IPS-15b (cell line): ENCODE data around the gene EYS.

Experiments
- H3K27me3 ChIP-seq: one replicate; pipeline ENCODE4 v1.6.1; 2013; ENCODE audit warnings: low read length; ENCODE audit not compliant: control insufficient read depth, insufficient read depth
- H3K36me3 ChIP-seq: one replicate; pipeline ENCODE4 v1.6.1; 2013; ENCODE audit warnings: low read length; ENCODE audit not compliant: control insufficient read depth, insufficient read depth
- H3K4me1 ChIP-seq: one replicate; pipeline ENCODE4 v1.6.1; 2013; ENCODE audit warnings: mild to moderate bottlenecking, low read length; ENCODE audit not compliant: control insufficient read depth, insufficient read depth
- H3K4me3 ChIP-seq: one replicate; pipeline ENCODE4 v1.5.1; 2013; ENCODE audit warnings: low read depth, low read length
- H3K9ac ChIP-seq: one replicate; pipeline ENCODE4 v1.6.1; 2013; ENCODE audit warnings: low read depth, mild to moderate bottlenecking, low read length
- H3K9me3 ChIP-seq: one replicate; pipeline ENCODE4 v1.6.1; 2013; ENCODE audit warnings: mild to moderate bottlenecking, low read length; ENCODE audit not compliant: control insufficient read depth, insufficient read depth

Gene EYS

DNA sequence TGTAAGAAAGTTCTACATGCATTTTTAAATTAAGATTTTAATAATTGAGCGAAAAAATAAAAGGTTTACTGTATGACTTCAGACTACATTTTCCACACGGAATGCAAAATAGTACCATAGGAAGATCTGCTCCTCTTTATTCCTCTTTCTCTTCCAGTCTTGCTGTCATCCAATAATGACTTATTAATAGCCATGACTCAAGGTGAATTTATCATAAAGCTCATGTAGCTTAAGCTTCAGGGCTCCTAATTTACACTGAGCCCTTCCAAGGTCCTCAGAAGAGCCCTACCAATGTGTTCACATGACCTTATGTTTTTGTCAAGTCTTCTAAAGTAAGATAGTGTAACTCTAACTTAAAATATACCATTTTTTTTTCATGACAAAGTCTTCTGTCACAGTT lies 1561.4 kb downstream of the EYS start:
- no peaks in the 10 kb centered on the region for H3K4me1 ChIP-seq

GRCh38 chr6:64143101-64143500 lies 1563.9 kb downstream of the EYS start:
- H3K9me3 ChIP-seq, result no peaks in the 10 kb centered on the region
- no peaks in the 10 kb centered on the region for H3K27me3 ChIP-seq
- H3K4me3 ChIP-seq, result no peak overlapping the region
- H3K9ac ChIP-seq, result no peak overlapping the region
- no peaks in the 10 kb centered on the region for H3K4me1 ChIP-seq
- H3K36me3 ChIP-seq, result no peaks in the 10 kb centered on the region

More for the DNA sequence above, 1561.4 kb downstream of the EYS start:
- Histone ChIP-seq H3K4me3 (no peak overlapping the region), H3K9me3 (no peaks in the 10 kb centered on the region), H3K36me3 (no peaks in the 10 kb centered on the region), H3K9ac (no peak overlapping the region), H3K27me3 (no peaks in the 10 kb centered on the region)

DNA sequence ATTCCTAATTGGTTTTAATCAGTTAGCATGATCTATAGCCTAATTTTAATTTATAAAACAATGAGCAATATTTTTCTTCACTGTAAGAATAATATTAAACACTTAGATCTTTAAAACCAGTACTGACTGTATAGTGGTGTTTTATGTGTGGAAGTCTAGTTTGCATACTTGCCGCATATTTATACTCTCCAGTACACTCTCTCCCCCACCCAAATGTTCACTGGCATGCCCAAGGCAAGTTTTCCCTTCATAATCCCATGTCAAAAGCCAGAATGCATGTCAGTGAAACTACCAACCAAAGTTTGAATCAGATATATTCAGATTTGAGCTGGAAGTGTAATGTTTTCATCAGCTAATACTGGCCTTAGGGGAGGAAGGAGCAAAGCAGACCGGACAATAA lies 1565.3 kb downstream of the EYS start:
- Histone ChIP-seq H3K9ac (no peak overlapping the region), H3K4me3 (no peak overlapping the region), H3K36me3 (no peaks in the 10 kb centered on the region), H3K27me3 (no peaks in the 10 kb centered on the region), H3K4me1 (no peaks in the 10 kb centered on the region), H3K9me3 (no peaks in the 10 kb centered on the region)

- no peak overlapping the region for H3K9ac ChIP-seq
- H3K4me3 ChIP-seq, result no peak overlapping the region
- no peaks in the 10 kb centered on the region for H3K4me1 ChIP-seq
- no peaks in the 10 kb centered on the region for H3K36me3 ChIP-seq
- no peaks in the 10 kb centered on the region for H3K9me3 ChIP-seq
- H3K27me3 ChIP-seq, result no peaks in the 10 kb centered on the region
These were observed 1578.6 kb downstream of the EYS start for GRCh38 chr6:64128301-64129024.

DNA sequence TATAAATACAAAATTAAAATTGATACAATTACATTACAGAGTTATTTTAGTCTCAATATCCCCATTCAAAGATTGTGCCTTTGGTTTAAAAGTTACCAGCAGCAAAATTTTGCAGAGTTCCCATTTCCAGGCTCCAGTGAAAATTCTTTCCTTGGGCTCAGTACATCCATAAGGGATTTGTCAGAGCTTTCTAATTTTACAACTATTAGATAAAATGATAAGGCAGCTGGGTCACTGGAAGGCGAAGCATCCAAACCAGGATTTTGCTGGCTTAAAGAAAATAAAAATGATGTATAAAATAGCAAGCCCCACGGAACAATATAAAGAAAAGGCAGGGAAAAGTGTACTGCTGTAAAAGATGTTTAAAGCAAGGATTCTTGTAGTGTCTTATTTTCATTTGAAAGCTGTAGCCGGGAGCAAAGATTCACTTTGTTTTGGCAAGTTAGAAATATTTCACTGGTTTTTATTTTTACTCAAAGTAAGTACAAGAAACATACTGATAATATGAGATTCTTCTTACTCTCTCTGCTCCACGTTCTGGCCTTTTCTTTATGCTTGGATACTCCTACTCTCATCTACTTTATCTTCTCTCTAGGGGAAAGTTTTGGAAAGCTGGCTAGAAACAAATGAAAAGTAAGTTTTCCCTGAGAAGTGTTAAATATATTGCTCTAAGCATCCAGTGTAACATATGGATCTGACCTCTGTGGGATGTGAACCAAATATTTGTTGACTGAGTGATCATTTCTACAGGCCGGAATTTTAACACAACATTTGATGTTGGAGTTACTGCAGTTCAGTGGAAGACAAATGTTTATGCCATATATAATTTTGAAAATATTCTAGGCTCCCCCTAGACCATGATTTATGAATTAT lies 1583.0 kb downstream of the EYS start:
- Histone ChIP-seq H3K4me1 (no peaks in the 10 kb centered on the region), H3K4me3 (no peak overlapping the region), H3K36me3 (no peaks in the 10 kb centered on the region), H3K27me3 (no peaks in the 10 kb centered on the region), H3K9ac (no peak overlapping the region), H3K9me3 (no peaks in the 10 kb centered on the region)

GRCh38 chr6:64122712-64123375 lies 1584.2 kb downstream of the EYS start:
- Histone ChIP-seq H3K4me3 (no peak overlapping the region), H3K4me1 (no peaks in the 10 kb centered on the region), H3K9ac (no peak overlapping the region), H3K36me3 (no peaks in the 10 kb centered on the region), H3K27me3 (no peaks in the 10 kb centered on the region), H3K9me3 (no peaks in the 10 kb centered on the region)

DNA sequence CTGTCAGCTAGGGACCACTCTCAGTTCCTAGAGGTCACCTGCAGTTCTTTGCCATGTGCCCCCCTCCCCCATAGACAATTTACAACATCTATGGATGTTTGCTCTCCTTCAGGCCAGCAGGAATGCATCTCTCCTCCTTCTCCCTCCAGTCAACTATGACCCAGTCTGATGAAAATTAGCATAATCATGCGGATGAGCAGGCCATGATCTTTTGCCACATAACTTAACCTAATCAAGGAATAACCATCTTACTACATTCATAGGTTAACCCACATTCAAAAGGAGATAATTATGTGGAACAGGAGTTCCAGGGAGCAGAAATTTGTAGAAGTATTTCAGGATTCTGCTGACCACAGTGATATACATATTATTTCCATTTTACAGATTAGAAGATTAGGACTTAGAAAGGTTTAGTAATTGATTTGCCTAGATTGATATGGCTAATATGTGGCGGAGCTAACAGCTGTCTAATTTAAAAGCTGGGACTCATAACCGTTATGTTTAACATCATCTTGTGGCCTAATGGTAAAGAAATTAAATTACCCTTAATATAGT lies 1585.9 kb downstream of the EYS start:
- no peaks in the 10 kb centered on the region for H3K9me3 ChIP-seq
- no peaks in the 10 kb centered on the region for H3K4me1 ChIP-seq
- H3K36me3 ChIP-seq, result no peaks in the 10 kb centered on the region
- no peak overlapping the region for H3K4me3 ChIP-seq
- no peak overlapping the region for H3K9ac ChIP-seq
- no peaks in the 10 kb centered on the region for H3K27me3 ChIP-seq

GRCh38 chr6:64113704-64114103 lies 1593.3 kb downstream of the EYS start:
- Histone ChIP-seq H3K9ac (no peak overlapping the region), H3K9me3 (no peaks in the 10 kb centered on the region), H3K4me1 (no peaks in the 10 kb centered on the region)

GRCh38 chr6:64104051-64104450 lies 1603.0 kb downstream of the EYS start:
- Histone ChIP-seq H3K4me3 (no peak overlapping the region), H3K36me3 (no peaks in the 10 kb centered on the region), H3K27me3 (no peaks in the 10 kb centered on the region), H3K9ac (no peak overlapping the region), H3K9me3 (no peaks in the 10 kb centered on the region), H3K4me1 (no peaks in the 10 kb centered on the region)

More at GRCh38 chr6:64113704-64114103, 1593.3 kb downstream of the EYS start:
- H3K27me3 ChIP-seq, result no peaks in the 10 kb centered on the region
- no peak overlapping the region for H3K4me3 ChIP-seq
- no peaks in the 10 kb centered on the region for H3K36me3 ChIP-seq

GRCh38 chr6:64103480-64103879 lies 1603.5 kb downstream of the EYS start:
- H3K36me3 ChIP-seq, result no peaks in the 10 kb centered on the region
- no peaks in the 10 kb centered on the region for H3K27me3 ChIP-seq
- no peaks in the 10 kb centered on the region for H3K4me1 ChIP-seq
- H3K9me3 ChIP-seq, result no peaks in the 10 kb centered on the region
- no peak overlapping the region for H3K9ac ChIP-seq
- H3K4me3 ChIP-seq, result no peak overlapping the region

DNA sequence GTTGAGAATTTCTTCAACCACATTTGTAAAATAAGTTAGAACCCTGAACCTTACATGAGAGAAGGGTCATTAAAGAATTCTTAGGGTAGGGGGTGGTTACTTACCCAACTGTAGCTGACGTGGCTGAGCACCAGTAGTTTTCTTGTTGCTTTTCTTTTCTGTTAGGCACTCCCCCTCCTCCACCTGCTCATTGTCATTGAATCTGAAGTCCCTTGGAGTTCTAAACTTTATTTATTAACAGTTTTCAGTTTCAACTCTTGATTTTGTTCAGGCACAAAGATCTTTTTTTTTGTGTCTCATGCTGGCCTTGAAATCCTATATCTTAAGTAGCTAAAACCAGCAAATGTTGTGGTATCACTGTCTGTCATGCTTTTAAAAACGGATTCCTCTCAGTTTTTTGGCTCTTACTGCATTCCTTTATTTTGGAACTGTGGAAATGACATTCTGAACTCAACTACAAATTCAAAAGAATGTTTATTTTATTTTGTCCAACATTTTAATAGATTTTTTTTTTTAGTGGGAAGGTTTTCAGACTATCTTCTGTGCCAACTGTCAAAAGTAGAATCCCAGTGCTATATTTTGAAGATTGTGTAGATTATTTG lies 1606.2 kb downstream of the EYS start:
- H3K27me3 ChIP-seq, result no peaks in the 10 kb centered on the region
- no peak overlapping the region for H3K4me3 ChIP-seq
- H3K9ac ChIP-seq, result no peak overlapping the region
- no peaks in the 10 kb centered on the region for H3K4me1 ChIP-seq
- H3K9me3 ChIP-seq, result no peaks in the 10 kb centered on the region
- H3K36me3 ChIP-seq, result no peaks in the 10 kb centered on the region
